GM18505 (cell line): ENCODE data around the gene TBCC.
A peak's percentile ranks its signal among the peaks of the same experiment; 100 is the strongest.
"Not testable (repeated sequence)": the region's sequence is repeated elsewhere in the genome, so short reads cannot be mapped to it uniquely, and the experiment has no call there.

Source experiments
- ATAC-seq: cut with Tn5 transposase; IDR thresholded peaks from one replicate; pipeline ENCODE4 v1.9.1; 2021; ENCODE audit not compliant: unreplicated experiment
- POLR2A ChIP-seq: IDR thresholded peaks from 4 replicates; pipeline ENCODE4 v1.6.1; 2011; ENCODE audit warnings: borderline replicate concordance; ENCODE audit not compliant: insufficient read depth, insufficient read length; ENCODE audit errors: extremely low read depth

The TBCC gene

DNA sequence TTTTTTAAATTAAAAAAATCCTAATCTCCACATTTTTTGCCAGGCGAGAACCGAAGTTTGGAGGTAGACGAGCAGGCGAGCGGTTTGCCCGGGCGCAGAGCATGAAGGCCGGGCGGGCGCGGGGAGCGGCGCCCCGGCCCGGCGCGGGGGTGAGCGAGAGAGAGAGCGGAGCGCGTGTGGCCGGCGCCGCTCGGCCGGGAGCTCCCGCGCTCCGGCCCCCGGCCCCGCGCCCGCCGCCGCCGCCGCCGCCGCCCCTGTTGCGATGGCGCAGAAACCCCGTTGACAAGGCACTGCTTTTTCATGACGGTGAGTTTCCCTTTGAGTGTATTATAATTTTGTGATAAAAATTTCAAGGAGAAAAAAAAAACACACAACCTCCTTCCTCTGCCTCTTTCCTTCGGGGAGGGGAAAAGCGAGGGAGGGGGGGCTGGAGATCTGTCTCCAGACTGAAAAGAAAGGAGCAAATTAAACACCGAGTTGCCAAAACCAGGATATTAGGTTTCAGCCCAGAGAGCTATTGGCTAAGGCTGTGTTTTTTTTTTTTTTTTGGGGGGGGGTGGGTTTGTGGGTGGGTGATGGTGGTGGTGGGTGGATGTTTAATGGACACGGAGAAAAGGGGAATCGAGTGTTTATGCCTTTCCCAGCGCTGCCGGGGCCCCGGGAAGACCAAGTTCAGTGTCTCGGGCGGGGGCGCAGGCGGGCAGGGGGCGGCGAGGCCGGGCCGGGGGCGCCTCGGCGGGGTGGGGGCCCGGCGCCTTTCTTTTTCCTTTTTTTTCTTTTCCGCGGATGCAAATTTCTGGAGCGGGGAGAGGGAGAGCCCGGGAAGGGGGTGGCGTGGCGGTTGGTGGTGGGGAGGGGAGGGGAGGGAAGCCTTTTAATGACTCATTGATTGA is 36.1 kb upstream of the TBCC start, which contains the start of gene BICRAL:
Gene BICRAL, plus strand, starts transcription at position 257 of the 893 bp plus-strand sequence. CDS start 39,971 bp downstream, outside the sequence.
- ATAC-seq, result no peak
- TF ChIP-seq POLR2A, result peak; percentile 54

GRCh38 chr6:42781546-42781795 is 35.6 kb upstream of the TBCC start:
- TF ChIP-seq POLR2A, result no peak
- no peak for ATAC-seq

DNA sequence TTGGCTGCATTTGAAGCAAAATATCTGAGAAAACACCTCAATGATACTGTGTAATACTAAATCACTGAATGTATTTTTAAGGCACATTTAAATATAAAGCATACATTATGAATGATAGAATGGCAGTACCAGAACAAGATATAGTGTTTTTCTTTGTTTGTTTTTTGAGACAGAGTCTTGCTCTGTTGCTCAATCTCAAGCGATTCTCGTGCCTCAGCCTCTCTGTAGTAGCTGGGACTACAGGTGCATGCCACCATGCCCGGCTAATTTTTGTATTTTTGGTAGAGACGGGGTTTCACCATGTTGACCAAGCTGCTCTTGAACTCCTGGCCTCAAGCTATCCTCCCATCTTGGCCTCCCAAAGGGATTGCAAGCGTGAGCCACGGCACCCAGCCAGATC is 33.6 kb upstream of the TBCC start:
- TF ChIP-seq POLR2A, result no peak
- no peak for ATAC-seq

- TF ChIP-seq POLR2A, result no peak
- no peak for ATAC-seq
Measured at GRCh38 chr6:42778122-42778521, 32.2 kb upstream of the TBCC start.

GRCh38 chr6:42777126-42777822 is 31.4 kb upstream of the TBCC start:
- TF ChIP-seq POLR2A, result peak; percentile 26
- ATAC-seq, result no peak

DNA sequence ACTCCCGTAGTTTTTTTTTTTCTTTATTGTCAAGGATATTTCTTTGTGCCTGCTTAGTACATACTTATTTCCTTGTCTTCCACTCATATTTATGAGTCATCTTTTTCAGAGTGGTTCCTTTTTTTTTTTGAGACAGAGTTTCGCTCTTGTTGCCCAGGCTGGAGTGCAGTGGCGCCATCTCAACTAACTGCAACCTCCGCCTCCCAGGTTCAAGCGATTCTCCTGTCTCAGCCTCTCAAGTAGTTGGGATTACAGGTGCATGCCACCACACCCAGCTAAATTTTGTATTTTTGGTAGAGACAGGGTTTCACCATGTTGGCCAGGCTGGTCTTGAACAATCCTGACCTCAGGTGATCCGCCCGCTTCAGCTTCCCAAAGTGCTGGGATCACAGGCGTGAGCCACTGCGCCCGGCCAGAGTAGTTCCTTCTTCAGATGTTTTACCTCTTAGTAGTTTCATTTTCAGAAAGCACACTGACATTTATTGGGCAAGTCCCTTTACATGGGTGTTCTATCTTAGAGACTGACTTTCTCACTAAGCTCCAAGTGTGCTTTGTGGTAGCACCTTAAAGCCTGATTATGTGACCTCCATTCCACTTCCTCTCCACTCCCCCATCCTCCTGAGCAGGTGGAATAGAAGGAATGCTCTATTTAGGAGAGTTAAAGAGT is 29.1 kb upstream of the TBCC start:
- TF ChIP-seq POLR2A, result peak; percentile 60
- ATAC-seq, result not testable (repeated sequence)

- ATAC-seq, result no peak
- TF ChIP-seq POLR2A, result no peak
Measured at GRCh38 chr6:42774201-42774600, 28.3 kb upstream of the TBCC start.

GRCh38 chr6:42771741-42772100 is 25.8 kb upstream of the TBCC start:
- TF ChIP-seq POLR2A, result no peak
- ATAC-seq, result no peak

DNA sequence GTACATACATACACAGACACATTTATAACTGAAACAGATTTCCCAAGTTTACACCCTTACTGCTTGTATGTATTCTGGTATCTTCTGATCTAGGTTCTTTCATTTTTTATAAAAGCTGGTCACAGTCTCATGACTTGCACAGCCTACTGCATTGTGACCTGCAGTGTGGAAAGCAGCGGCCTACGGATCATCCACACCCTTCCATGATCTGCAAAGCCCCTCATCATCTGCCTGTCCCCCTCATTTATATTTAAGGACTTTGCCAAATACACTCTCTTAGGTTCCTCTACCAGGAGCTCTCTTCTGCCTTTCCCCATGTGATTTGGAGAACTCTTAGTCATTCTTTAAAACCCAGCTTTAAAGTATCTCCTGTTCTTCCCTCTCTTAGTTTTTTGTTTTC is 23.9 kb upstream of the TBCC start:
- TF ChIP-seq POLR2A, result no peak
- no peak for ATAC-seq

- no peak for ATAC-seq
- no peak for TF ChIP-seq POLR2A
Measured at GRCh38 chr6:42769051-42769450, 23.1 kb upstream of the TBCC start.

GRCh38 chr6:42766163-42766670 is 20.3 kb upstream of the TBCC start:
- ATAC-seq, result no peak
- no peak for TF ChIP-seq POLR2A

DNA sequence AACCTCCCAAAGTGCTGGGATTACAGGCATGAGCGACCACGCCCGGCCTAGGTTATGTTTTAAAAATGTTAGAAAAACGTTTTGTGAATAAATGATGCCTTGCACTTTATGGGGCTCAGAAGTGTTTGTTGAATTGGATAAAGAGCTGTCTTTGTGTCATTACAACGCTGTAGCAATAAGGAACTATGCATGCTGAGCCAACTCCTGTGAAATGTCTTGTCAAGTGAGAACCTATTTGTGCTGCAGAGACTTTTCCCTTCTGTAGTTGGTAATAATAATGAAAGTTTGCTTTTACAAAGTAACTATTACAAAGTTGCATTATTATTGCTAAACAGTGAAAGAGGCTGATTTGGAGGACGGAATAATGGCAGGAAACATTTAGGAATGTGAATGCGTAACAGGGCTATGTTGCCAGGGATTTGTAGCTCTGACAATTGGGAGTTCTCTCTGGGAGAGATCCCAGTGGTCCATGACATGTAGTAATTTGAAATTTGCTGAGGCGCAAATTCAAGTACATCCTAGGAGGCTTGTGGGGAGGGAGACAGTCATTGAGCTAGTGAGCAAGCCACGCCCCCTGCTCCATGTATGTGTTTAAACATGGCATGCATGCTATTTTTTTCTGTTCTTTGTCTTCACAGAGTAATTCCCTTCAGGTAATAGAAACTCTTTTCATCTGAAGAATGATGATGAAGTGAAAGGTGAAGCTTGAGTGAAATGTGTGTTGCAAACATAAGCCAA is 19.2 kb upstream of the TBCC start:
- no peak for ATAC-seq
- TF ChIP-seq POLR2A, result no peak

GRCh38 chr6:42762950-42763349 is 17.0 kb upstream of the TBCC start:
- no peak for ATAC-seq
- TF ChIP-seq POLR2A, result no peak
